SU-DHL-6 (cell line): Measurements from ENCODE around the gene KRTAP10-10.
"Not testable (repeated sequence)": the region's sequence is repeated elsewhere in the genome, so short reads cannot be mapped to it uniquely, and the experiment has no call there.

Experiments used
- H2AFZ ChIP-seq: fragments of 200-600 bp; sonication (generic); 2 replicates; pipeline ENCODE4 v1.6.1; 2014; ENCODE audit warnings: low read depth, mild to moderate bottlenecking, moderate library complexity, mixed read lengths, antibody characterized with exemption, low read length; ENCODE audit not compliant: severe bottlenecking
- H3F3A ChIP-seq: fragments of 200-600 bp; shearing (Covaris generic); 2 replicates; pipeline ENCODE4 v1.6.0; 2016; ENCODE audit warnings: antibody characterized with exemption, mild to moderate bottlenecking; ENCODE audit not compliant: insufficient read depth
- H3K27ac ChIP-seq: fragments of 200-600 bp; sonication (generic); 2 replicates; pipeline ENCODE4 v1.5.1; 2016; ENCODE audit warnings: low read depth, mild to moderate bottlenecking, low read length, moderate library complexity, mixed read lengths
- H3K27me3 ChIP-seq: fragments of 200-600 bp; sonication (generic), shearing (Covaris generic); 2 replicates; pipeline ENCODE4 v1.6.0; 2014; ENCODE audit warnings: mild to moderate bottlenecking, low read length
- H3K36me3 ChIP-seq: fragments of 200-600 bp; sonication (generic); 2 replicates; pipeline ENCODE4 v1.6.1; 2014; ENCODE audit warnings: mild to moderate bottlenecking, low read length, mixed read lengths
- H3K4me2 ChIP-seq: fragments of 300-600, 200-600 bp; shearing (Covaris generic), sonication (generic); 2 replicates; pipeline ENCODE4 v1.6.0; 2014; ENCODE audit warnings: low read length, low read depth, mild to moderate bottlenecking; ENCODE audit not compliant: poor library complexity, severe bottlenecking
- H3K4me3 ChIP-seq: fragments of 200-600 bp; sonication (generic); 2 replicates; pipeline ENCODE4 v1.5.1; 2014; ENCODE audit warnings: antibody characterized with exemption, low read length, mild to moderate bottlenecking, mixed read lengths; ENCODE audit not compliant: insufficient read depth, poor library complexity, severe bottlenecking
- H3K79me2 ChIP-seq: fragments of 200-600 bp; sonication (generic); 2 replicates; pipeline ENCODE4 v1.6.1; 2014; ENCODE audit warnings: mild to moderate bottlenecking, low read length, moderate library complexity; ENCODE audit not compliant: insufficient read depth
- H3K9ac ChIP-seq: fragments of 200-600 bp; sonication (generic); 2 replicates; pipeline ENCODE4 v1.7.0; 2014; ENCODE audit warnings: mild to moderate bottlenecking, low read length
- H3K9me2 ChIP-seq: fragments of 200-600 bp; sonication (generic); replicated peaks from 2 replicates; pipeline ENCODE4 v1.6.1; 2014; ENCODE audit warnings: low read length; ENCODE audit not compliant: insufficient read depth
- H3K9me3 ChIP-seq: fragments of 200-600 bp; sonication (generic); 2 replicates; pipeline ENCODE4 v1.6.1; 2014; ENCODE audit warnings: low read length, mixed read lengths; ENCODE audit not compliant: insufficient read depth
- H4K20me1 ChIP-seq: fragments of 200-600 bp; sonication (generic); 2 replicates; pipeline ENCODE4 v1.6.1; 2014; ENCODE audit warnings: low read depth, mild to moderate bottlenecking, antibody characterized with exemption, low read length, moderate library complexity, mixed read lengths
- EZH2phosphoT487 ChIP-seq: fragments of 200-600 bp; sonication (generic), shearing (Covaris generic); conservative IDR thresholded peaks from 2 replicates; pipeline ENCODE4 v1.6.1; 2018; ENCODE audit warnings: mild to moderate bottlenecking, antibody characterized with exemption, low read length, moderate library complexity, mixed read lengths
- TF ChIP-seq, protein P1 (sequence below): fragments of 200-600 bp; sonication (generic); IDR thresholded peaks from one replicate; pipeline ENCODE4 v1.5.1; 2017; ENCODE audit warnings: antibody characterized with exemption, mild to moderate bottlenecking, low read length, moderate library complexity; ENCODE audit not compliant: insufficient read depth, poor library complexity, severe bottlenecking

KRTAP10-10 gene

DNA sequence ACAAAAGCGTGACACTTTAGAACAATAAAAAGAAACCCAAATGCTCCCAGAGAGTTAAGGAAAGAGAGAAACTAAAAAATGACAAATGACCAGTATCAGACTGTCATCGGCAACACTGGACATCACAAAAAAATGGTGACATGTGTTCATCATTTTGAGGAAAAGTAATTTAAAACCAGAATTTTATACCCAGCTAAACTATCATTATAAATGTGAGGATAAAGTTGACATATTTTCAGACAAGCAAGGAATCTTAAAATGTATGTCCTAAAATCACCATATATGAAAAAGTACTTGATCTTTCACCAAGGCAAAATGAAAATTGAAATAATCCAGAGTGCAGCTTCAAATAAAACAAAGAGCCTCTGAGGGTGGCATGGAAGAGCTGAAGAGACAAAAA is 7.7 kb downstream of the KRTAP10-10 start:
- no peaks in the 10 kb centered on the region for H3K36me3 ChIP-seq
- no peak overlapping the region for H3K4me3 ChIP-seq
- no peaks in the 10 kb centered on the region for H3K27me3 ChIP-seq
- no peaks in the 10 kb centered on the region for H4K20me1 ChIP-seq
- no peak overlapping the region for H3K9ac ChIP-seq
- no peak overlapping the region for H2AFZ ChIP-seq
- H3K27ac ChIP-seq, result no peak overlapping the region
- TF ChIP-seq EZH2phosphoT487, result no peak
- H3K9me3 ChIP-seq, result peaks cover 11% of the 10 kb centered on the region; the same call in 1 of the 2 replicates
- no peaks in the 10 kb centered on the region for H3K79me2 ChIP-seq
- no peak overlapping the region for H3K4me2 ChIP-seq
- no peaks in the 10 kb centered on the region for H3F3A ChIP-seq
- no peaks in the 10 kb centered on the region for H3K9me2 ChIP-seq

DNA sequence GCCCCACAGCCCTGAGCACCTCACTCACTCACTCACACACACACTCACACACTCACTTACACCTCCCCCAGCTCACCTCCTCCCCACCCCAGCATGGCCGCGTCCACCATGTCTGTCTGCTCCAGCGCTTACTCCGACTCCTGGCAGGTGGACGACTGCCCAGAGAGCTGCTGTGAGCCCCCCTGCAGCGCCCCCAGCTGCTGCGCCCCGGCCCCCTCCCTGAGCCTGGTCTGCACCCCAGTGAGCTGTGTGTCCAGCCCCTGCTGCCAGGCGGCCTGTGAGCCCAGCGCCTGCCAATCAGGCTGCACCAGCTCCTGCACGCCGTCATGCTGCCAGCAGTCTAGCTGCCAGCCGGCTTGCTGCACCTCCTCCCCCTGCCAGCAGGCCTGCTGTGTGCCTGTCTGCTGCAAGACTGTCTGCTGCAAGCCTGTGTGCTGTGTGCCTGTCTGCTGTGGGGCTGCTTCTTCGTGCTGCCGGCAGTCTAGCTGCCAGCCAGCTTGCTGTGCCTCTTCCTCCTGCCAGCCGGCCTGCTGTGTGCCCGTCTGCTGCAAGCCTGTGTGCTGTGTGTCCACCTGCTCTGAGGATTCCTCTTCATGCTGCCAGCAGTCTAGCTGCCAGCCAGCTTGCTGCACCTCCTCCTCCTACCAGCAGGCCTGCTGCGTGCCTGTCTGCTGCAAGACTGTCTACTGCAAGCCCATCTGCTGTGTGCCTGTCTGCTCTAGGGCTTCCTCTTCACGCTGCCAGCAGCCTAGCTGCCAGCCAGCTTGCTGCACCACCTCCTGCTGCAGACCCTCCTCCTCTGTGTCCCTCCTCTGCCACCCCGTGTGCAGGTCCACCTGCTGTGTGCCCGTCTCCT is 9.4 kb downstream of the KRTAP10-10 start, which contains the start of gene KRTAP10-11:
Gene KRTAP10-11, plus strand, starts transcription at position 49 of the 856 bp plus-strand sequence. Its CDS starts 45 bp downstream, at position 94.
- H3K9me2 ChIP-seq, H2AFZ ChIP-seq, H3K27ac ChIP-seq, H3K9ac ChIP-seq, H3K4me3 ChIP-seq, H3K4me2 ChIP-seq, H3K36me3 ChIP-seq, H4K20me1 ChIP-seq, H3K27me3 ChIP-seq, H3F3A ChIP-seq, H3K79me2 ChIP-seq: not testable (repeated sequence)
- peaks cover 11% of the 10 kb centered on the region; the same call in 1 of the 2 replicates for H3K9me3 ChIP-seq

DNA sequence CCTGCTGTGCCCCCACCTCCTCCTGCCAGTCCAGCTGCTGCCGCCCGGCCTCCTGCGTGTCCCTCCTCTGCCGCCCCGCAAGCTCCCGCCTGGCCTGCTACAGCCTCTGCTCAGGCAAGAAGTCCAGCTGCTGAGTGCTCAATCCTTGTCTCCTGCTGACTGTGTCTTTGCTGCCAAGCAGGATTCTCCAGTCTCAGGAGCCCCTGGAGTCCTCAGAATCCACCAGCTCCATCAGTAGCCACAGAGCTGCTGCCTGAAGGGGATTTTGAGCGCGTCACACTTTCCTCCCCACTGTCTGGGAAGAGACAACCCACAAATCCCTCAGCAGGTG is 10.0 kb downstream of the KRTAP10-10 start:
- no peak overlapping the region for H3K9ac ChIP-seq
- no peaks in the 10 kb centered on the region for H3K27me3 ChIP-seq

DNA sequence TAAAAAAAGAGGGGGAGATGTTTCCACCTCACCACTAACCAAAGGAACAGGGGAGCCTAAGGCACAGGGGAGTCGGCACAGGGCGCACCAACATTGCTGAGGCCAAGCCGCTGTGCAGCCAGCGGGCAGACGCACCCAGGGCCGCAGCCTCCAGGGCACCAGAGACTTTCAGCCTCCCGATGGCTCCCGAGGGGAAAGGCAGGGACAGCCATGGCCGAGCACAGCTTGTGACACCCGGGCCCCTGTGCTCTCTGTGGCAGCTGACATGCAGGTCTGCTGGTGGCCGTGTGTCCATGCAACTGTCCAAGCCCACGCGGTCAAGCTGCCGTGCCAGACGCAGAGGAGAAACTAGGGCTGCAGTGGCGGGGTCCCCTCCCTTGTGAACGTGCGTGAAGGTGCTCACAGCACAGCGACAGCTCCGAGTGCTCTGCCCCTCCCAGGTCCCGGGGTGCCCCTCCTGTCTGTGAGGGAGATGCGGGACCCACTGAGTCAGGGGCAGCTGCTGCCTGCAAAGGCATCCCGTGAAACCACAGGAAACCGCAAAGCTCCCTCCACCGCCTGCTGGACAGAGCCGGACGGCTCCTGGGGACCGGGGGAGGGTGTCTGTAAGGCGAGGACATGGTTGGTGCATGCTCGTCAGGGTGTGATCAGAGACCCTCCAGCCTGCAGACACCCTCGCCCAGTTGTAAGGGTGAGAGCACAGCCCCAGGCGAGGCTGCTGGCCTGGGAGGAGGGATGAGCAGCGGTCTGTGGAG is 11.6 kb downstream of the KRTAP10-10 start:
- Histone ChIP-seq H3F3A (no peaks in the 10 kb centered on the region), H3K27me3 (no peaks in the 10 kb centered on the region), H4K20me1 (no peaks in the 10 kb centered on the region), H3K79me2 (no peaks in the 10 kb centered on the region), H3K9me3 (peaks cover 11% of the 10 kb centered on the region; the same call in 1 of the 2 replicates), H3K4me3 (no peak overlapping the region), H2AFZ (no peak overlapping the region), H3K4me2 (no peak overlapping the region), H3K36me3 (no peaks in the 10 kb centered on the region), H3K9me2 (no peaks in the 10 kb centered on the region), H3K9ac (no peak overlapping the region), H3K27ac (no peak overlapping the region)
- no peak for TF ChIP-seq EZH2phosphoT487
- TF ChIP-seq, protein P1, sequence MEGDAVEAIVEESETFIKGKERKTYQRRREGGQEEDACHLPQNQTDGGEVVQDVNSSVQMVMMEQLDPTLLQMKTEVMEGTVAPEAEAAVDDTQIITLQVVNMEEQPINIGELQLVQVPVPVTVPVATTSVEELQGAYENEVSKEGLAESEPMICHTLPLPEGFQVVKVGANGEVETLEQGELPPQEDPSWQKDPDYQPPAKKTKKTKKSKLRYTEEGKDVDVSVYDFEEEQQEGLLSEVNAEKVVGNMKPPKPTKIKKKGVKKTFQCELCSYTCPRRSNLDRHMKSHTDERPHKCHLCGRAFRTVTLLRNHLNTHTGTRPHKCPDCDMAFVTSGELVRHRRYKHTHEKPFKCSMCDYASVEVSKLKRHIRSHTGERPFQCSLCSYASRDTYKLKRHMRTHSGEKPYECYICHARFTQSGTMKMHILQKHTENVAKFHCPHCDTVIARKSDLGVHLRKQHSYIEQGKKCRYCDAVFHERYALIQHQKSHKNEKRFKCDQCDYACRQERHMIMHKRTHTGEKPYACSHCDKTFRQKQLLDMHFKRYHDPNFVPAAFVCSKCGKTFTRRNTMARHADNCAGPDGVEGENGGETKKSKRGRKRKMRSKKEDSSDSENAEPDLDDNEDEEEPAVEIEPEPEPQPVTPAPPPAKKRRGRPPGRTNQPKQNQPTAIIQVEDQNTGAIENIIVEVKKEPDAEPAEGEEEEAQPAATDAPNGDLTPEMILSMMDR, result no peak

More for the DNA sequence above, 10.0 kb downstream of the KRTAP10-10 start:
- Histone ChIP-seq H3K27ac (no peak overlapping the region), H3K36me3 (no peaks in the 10 kb centered on the region), H3K9me2 (no peaks in the 10 kb centered on the region), H2AFZ (no peak overlapping the region), H3K4me2 (no peak overlapping the region), H3K9me3 (peaks cover 11% of the 10 kb centered on the region; the same call in 1 of the 2 replicates), H3K79me2 (no peaks in the 10 kb centered on the region), H3K4me3 (no peak overlapping the region), H4K20me1 (no peaks in the 10 kb centered on the region), H3F3A (no peaks in the 10 kb centered on the region)
- TF ChIP-seq, protein P1, result no peak
- no peak for TF ChIP-seq EZH2phosphoT487
